NCI-H345 treated with DMSO at 0.1 percent for 48 hours (cell line): Measurements from ENCODE around the gene PDE1A.

Experiments
- DNase-seq: peaks from one replicate; lab custom pipeline; 2025; ENCODE audit not compliant: unreplicated experiment; lab: John Stamatoyannopoulos, UW

PDE1A gene

DNA sequence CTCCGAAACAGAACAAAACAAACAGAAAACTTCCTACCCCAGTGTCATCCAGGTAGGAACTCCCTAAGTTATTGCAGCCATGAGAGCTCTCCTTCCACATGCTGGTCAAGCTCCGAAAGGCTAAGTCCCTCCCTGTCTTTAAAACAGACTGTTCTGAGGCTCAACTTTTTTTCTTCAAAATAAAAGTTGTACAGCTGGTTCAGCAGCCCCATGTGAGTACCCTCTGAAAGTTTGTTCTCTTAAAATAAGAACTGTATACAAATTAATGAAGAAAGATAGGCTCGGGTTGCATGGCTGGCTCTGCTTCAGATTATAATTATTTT, at the start of gene PDE1A:
Gene PDE1A, minus strand, starts transcription at position 119 of the 323 bp plus-strand sequence.
- no peak for DNase-seq

DNA sequence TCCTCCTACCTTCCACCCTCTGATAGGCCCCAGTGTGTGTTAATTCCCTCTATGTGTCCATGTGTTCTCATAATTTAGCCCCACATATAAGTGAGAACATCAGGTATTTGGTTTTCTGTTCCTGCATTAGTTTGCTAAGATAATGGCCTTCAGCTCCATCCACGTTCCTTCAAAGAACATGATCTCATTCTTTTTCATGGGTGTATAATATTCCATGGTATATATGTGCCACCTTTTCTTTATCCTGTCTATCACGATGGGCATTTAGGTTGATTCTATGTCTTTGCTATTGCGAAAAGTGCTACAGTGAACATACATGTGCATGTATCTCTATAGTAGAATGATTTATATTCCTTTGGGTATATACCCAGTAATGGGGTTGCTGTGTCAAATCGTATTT, 46.8 kb upstream of the PDE1A start:
- no peak for DNase-seq

GRCh38 chr2:182463760-182464159, 36.9 kb upstream of the PDE1A start:
- DNase-seq = no peak

DNA sequence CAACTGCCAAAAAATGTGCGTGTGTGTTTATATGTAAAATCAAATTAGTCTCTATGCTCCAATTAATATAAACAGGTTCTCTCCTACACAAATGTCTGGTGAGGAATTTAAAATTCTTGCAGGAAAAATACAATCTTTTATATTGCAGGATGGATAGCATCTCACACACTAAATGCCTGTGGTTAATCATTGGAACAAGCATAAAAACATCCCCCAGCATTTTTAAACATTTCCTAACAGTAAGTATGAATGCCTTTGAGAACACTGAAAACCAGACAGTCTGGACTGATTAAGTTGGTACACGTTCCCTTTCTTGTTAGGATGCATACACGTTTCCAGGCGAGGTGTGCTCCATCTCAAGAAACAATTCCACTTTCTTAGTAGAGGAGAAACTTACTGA, 29.9 kb upstream of the PDE1A start:
- DNase-seq = no peak

DNA sequence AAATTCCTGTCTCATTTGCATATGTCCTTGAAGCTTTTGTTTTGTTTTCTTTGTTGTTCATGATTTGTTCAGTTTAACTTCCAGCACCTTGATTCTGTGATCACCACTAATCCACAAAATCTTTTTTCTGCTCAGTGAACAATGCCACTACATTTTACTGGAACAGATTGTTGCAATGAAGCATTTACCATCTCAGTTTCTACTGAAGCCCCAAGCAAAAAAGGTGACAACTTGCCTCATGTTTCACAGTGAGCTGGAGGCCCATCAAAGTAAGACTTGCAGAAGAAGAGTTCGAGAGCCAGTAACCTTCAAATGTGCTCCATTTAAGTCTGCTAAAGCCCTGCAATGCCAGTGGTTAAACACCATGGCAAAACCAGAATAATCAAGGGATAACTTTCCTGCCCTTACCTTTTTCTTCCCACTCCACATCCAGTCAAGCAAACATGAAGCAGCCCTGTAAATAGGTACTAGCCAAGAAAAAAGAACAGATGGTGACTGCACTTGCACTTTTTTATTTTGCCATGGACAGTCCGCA, 25.7 kb upstream of the PDE1A start:
- DNase-seq = no peak

DNA sequence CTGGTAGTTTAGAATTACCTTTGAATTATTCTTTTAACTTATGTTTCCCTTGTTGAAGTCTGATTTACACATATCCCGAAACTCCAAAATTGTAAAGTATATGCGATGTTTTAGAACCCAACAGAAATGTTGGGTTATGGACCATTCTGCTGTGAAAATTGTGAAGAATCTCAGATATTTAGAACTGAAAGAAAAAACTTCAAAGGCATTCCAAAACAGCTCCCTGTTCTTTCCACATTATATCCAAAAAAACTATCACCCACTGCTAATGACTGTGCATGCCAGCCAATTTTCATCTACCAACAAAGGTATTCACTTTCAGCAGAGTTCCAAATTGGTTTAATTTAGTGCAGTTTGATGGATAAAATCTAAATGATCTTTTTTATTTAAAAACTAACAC, 21.5 kb upstream of the PDE1A start:
- DNase-seq = no peak

GRCh38 chr2:182447863-182448262, 21.0 kb upstream of the PDE1A start:
- DNase-seq = no peak

DNA sequence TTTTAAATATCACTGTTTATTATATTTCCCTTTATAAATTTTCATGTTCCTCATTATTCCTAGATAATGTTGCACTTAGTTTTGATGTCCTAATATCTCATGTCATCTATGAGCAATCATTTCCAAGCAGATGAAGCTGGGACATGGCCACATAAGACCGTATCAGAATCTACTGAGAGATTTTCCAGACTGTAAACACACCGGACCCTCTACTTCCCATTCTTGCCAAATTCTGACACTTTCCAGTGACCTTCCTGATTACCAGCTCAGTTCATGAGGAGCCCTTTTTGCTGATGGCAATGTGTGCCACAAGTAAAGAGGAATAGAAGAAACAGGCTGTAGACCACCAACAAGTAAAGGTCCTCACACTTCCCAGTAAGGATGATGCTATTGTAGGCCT, 20.3 kb upstream of the PDE1A start:
- no peak for DNase-seq

DNA sequence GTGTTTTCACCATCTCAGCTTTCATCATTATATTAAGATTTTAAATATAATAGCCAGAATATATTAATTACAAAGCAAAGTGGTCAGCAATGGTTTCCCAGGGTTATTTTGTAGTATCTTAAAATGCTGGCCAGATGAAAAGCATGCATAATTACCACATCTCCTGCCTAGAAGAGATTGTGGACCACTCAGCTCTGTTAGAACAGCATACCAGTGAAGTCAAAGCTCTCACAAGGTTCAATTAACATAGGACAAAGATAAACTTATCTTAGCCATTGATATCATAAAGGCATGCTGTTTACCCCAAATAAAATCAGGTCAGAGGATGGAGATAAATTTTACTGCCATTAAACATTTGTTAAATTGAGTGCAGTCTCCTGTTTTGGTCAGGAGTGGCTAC, 19.3 kb upstream of the PDE1A start:
- no peak for DNase-seq

GRCh38 chr2:182445391-182445965, 18.6 kb upstream of the PDE1A start:
- no peak for DNase-seq

GRCh38 chr2:182444806-182445205, 18.0 kb upstream of the PDE1A start:
- DNase-seq = no peak

GRCh38 chr2:182444170-182444569, 17.3 kb upstream of the PDE1A start:
- no peak for DNase-seq

DNA sequence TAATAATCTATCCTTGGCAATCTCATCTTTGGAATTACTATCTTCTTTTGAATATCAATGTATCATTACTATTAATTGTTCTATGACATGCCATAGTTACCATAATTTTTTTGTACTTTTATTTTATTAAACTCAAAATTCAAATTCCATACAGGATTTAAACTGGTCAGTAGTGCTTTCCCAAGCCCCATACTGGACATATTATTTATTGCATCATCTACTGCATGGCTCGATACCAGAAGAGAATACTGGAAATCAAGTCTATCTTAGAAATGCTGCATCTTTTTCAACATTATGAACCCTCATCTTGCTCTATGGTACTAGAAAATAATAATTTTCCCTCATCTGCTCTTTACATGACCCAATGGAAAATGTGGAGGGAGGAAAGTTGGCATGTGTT, 9.4 kb upstream of the PDE1A start:
- no peak for DNase-seq

GRCh38 chr2:182435754-182436153, 8.9 kb upstream of the PDE1A start:
- no peak for DNase-seq

DNA sequence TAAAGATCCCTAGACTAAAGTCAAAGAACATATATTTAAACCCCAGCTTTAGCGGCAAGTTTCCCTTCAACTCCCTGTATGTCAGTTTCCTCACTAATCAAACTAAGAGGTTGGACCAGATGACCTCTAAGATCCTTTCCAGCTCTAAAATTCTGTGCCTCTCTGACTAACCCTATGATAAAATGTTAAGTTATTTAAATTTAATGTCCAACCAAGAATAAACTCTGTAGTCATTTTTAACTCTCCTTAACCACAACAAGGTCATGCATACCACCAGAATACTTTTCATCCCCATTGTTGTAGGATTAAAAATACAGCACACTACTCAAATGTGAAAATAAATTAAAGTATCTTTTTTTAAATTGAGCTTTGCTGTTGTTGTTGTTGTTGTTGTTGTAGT, 5.2 kb upstream of the PDE1A start:
- no peak for DNase-seq

- no peak for DNase-seq
Measured at GRCh38 chr2:182428476-182428875, 1.6 kb upstream of the PDE1A start.

DNA sequence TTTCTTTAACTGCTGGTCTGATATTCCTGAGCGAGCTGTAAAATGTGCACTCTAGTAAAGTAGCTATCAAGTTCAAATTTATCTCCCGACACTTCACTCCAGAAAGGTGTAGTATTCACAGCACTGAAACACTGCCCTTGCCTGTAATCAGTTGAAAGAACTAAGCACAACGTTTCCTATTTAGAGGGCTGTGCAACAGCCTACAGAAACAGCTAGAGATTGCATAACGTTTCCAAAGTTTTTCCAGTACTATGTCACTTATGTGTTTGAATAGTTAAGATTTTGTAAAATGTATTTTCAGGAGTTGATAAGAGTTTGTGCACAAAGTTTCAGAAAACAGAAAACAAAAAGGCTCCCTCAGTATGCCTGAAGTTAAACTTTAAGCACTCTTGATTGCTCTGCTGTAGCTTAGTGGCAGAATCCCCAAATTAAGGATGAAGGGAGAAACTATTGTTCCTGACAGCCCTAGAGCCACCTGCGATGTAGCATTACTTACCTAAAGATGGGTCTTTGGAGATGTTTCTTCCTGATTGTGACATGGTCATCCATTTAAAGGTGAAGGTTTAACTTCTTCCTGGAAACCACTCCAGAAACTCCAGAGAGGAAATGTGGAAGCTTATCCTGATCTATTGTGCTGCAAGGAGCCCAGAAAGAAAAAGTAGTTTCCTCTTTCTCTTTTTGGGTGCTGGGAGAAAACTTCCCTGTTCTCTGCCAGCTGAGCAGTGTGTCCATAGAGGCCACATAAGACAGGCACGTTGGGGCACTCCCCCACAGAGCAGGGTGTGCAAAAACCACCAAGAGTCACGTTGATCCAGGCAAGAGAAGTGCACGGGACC, 536 bp downstream of the PDE1A start:
- no peak for DNase-seq

GRCh38 chr2:182422864-182423263, 4.0 kb downstream of the PDE1A start:
- DNase-seq = no peak

- DNase-seq = no peak
Measured at GRCh38 chr2:182420669-182421068, 6.2 kb downstream of the PDE1A start.

DNA sequence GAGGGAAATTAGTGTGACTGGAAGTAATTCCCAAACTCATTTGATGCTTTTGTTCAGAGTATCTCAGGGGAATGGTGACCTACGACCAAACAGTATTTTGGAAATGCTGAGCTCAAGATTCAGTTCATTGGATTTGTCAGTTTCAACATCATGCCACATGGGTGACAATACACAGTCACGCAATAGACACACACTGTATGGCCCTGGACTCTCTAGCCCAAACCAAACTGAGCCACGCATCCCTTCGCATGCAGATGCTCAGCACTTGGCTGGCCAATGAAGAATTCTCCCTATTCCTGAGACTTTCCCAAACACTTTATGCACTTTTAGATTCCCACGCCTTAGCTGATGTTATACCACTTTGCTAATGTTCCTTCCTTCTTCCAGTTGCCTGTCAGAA, 10.0 kb downstream of the PDE1A start:
- no peak for DNase-seq

DNA sequence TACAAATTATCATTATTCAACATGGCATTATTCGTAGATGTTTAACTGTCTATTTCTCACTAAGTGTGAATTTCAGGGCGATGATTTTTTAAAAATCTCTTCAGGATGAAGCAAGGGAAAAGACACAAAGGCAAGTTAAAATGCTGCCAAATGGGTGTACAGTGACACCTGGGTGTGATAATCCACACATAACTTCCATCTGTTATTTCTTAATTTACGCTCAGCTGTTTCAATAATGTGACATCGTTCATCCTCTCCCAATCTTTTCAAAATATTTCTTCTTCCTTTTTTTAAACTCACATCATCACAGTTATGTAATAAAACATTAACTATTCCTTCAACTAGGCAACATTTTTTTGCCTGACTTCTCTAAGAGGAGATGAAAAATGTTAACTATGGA, 10.6 kb downstream of the PDE1A start:
- DNase-seq = no peak

GRCh38 chr2:182415771-182416170, 11.1 kb downstream of the PDE1A start:
- DNase-seq = no peak

- DNase-seq = no peak
Measured at GRCh38 chr2:182412858-182413257, 14.0 kb downstream of the PDE1A start.
